GM12878 (cell line): ENCODE results near the gene RUNX3. TPM values are rescaled to one million over a fixed set of nuclear protein-coding genes. Genes with fewer than 3 reads are reported as not detected.

ENCODE experiments used
- ATAC-seq: fragments of 200-7000 bp; cut with Tn5 transposase; 3 replicates; pipeline ENCODE4 v1.9.1; 2020; ENCODE audit warnings: mild to moderate bottlenecking, moderate library complexity
- BruUV-seq: library from RNA; stranded (reverse); fragments of 400-500 nt; replicated peaks from 2 replicates; lab custom pipeline; 2021; lab: Mats Ljungman, UMichigan
- CTCF ChIA-PET: fragments of 300-600 bp; sonication (Branson Sonifier 250); formaldehyde crosslinking; extraction: SDS; loops from one replicate; lab custom pipeline; 2021; ENCODE audit warnings: inconsistent platforms; lab: Yijun Ruan, JAX
- POLR2A ChIA-PET: fragments of 350-600 bp; formaldehyde crosslinking; extraction: SDS; loops from one replicate; lab custom pipeline; 2021; ENCODE audit warnings: inconsistent platforms; lab: Charles Lee
- RAD21 ChIA-PET: fragments of 300-600 bp; sonication (Branson Sonifier 250); formaldehyde crosslinking; loops from one replicate; lab custom pipeline; 2023; ENCODE audit warnings: antibody characterized with exemption; ENCODE audit not compliant: unreplicated experiment; lab: Charles Lee
- SMC1A ChIA-PET: fragments of 300-600 bp; sonication (Branson Sonifier 250); formaldehyde crosslinking; loops from one replicate; lab custom pipeline; 2023; ENCODE audit not compliant: unreplicated experiment, uncharacterized antibody; lab: Charles Lee
- DNase-seq: peaks from one replicate; pipeline ENCODE4 v3.0.0-alpha.2; 2011; ENCODE audit warnings: low read depth, low spot score
- FAIRE-seq: peaks from 3 replicates; lab custom pipeline; 2011; peaks lifted over from hg19 to GRCh38; lab: Jason Lieb, UNC
- H2AFZ ChIP-seq: 2 replicates; pipeline ENCODE4 v1.6.0; 2011; ENCODE audit warnings: low read depth, low read length, control low read depth; ENCODE audit not compliant: control insufficient read depth
- H3K27ac ChIP-seq: 2 replicates; pipeline ENCODE4 v1.5.1; 2011; ENCODE audit warnings: control low read depth; ENCODE audit not compliant: control insufficient read depth, insufficient read depth
- H3K27me3 ChIP-seq, 2 experiments: replicated peaks in 1 of 2; 2 replicates each; pipeline versions ENCODE4 v1.6.0 to v1.6.1; 2011; ENCODE audit warnings: low read length in 1 of 2; ENCODE audit not compliant: control insufficient read depth in 2 of 2, insufficient read depth in 2 of 2
- H3K36me3 ChIP-seq, 2 experiments: 2 replicates each; pipeline ENCODE4 v1.5.1; 2011; ENCODE audit warnings: low read length in 1 of 2; ENCODE audit not compliant: control insufficient read depth in 2 of 2, insufficient read depth in 2 of 2
- H3K4me1 ChIP-seq: 2 replicates; pipeline ENCODE4 v1.6.1; 2011; ENCODE audit warnings: mild to moderate bottlenecking, low read length, moderate library complexity, mixed read lengths; ENCODE audit not compliant: control insufficient read depth, insufficient read depth
- H3K4me2 ChIP-seq: 2 replicates; pipeline ENCODE4 v1.6.0; 2011; ENCODE audit warnings: control low read depth; ENCODE audit not compliant: control insufficient read depth, insufficient read depth
- H3K4me3 ChIP-seq: fragments of 200-600 bp; sonication (generic); 2 replicates; pipeline ENCODE4 v1.5.1; 2016
- H3K79me2 ChIP-seq: 2 replicates; pipeline ENCODE4 v1.6.0; 2011; ENCODE audit warnings: low read length; ENCODE audit not compliant: control insufficient read depth, insufficient read depth
- H3K9ac ChIP-seq: 2 replicates; pipeline ENCODE4 v1.8.0; 2011; ENCODE audit warnings: low read length, control low read depth, mixed read lengths; ENCODE audit not compliant: control insufficient read depth, insufficient read depth
- H3K9me3 ChIP-seq: replicated peaks from 3 replicates; pipeline ENCODE4 v1.5.1; 2011; ENCODE audit warnings: mild to moderate bottlenecking, low read length; ENCODE audit not compliant: control insufficient read depth, insufficient read depth
- H4K20me1 ChIP-seq: 2 replicates; pipeline ENCODE4 v1.6.0; 2011; ENCODE audit not compliant: control insufficient read depth, insufficient read depth
- ATF3 ChIP-seq: IDR thresholded peaks from 2 replicates; pipeline ENCODE4 v1.6.1; 2011; ENCODE audit warnings: low read depth, mild to moderate bottlenecking, low read length, moderate library complexity, borderline replicate concordance; ENCODE audit errors: extremely low read depth
- HDGF ChIP-seq: fragments of 450-650 bp; IDR thresholded peaks from 2 replicates; pipeline ENCODE4 v1.6.1; 2016; ENCODE audit warnings: antibody characterized with exemption
- IRF5 ChIP-seq: fragments of 450-650 bp; IDR thresholded peaks from 2 replicates; pipeline ENCODE4 v1.6.1; 2017; ENCODE audit warnings: borderline replicate concordance
- KDM1A ChIP-seq: fragments of 200-600 bp; sonication (generic); IDR thresholded peaks from 2 replicates; pipeline ENCODE4 v1.6.1; 2016; ENCODE audit warnings: borderline replicate concordance
- MEF2B ChIP-seq: fragments of 450-650 bp; IDR thresholded peaks from 2 replicates; pipeline ENCODE4 v1.6.1; 2018; ENCODE audit warnings: mild to moderate bottlenecking, moderate library complexity; ENCODE audit not compliant: partially characterized antibody, poor library complexity, severe bottlenecking
- WGBS: methylation state at CpG from one replicate; pipeline ENCODE4 v1.1.6; 2016; ENCODE audit warnings: low lambda C conversion rate; ENCODE audit not compliant: insufficient replicate concordance, insufficient coverage; ENCODE audit errors: missing lambda C conversion rate; 5-methylcytosine and 5-hydroxymethylcytosine counted together
- in situ Hi-C: fragments of 300-500 bp; cut with MboI; formaldehyde crosslinking; loops from 9 replicates; pipeline ENCODE4 v1.14.3; 2018; ENCODE audit warnings: mixed read lengths
- intact Hi-C: fragments of 100-400 bp; cut with micrococcal nuclease; formaldehyde crosslinking; loops from one replicate; pipeline ENCODE4 v1.14.2; 2022; ENCODE audit not compliant: unreplicated experiment
- polyA plus RNA-seq, 11 experiments: library from polyadenylated mRNA; depleted of rRNA in 4 of 11; unstranded in 6 of 11; stranded (reverse) in 5 of 11; fragments of >200 nt; fragmentation: Nextera tagmentation in 4 of 11; fragmentation: Illumina TruSeq in 1 of 11; extraction: Ambion mirVana in 4 of 11; extraction: Trizol in 1 of 11; gene quantifications; 1 replicate in 1 of 11; 2 replicates in 10 of 11; pipeline versions ENCODE4 v1.2.1 to v1.2.3, GENCODE V29; 2011 to 2016; ENCODE audit warnings: inconsistent platforms in 2 of 11, missing spikeins in 2 of 11, low read depth in 1 of 11
- total RNA-seq, 4 experiments: library from RNA; depleted of rRNA in 3 of 4; stranded (reverse); fragments of >200 nt in 3 of 4; fragmentation: Illumina TruSeq in 1 of 4; extraction: Trizol in 1 of 4; gene quantifications; 2 replicates each; pipeline versions ENCODE4 v1.2.1 to v1.2.3, GENCODE V29; 2013 to 2021

Gene RUNX3
- total and polyA plus RNA-seq, 10 of the 15 experiments (the other 5 are each of a cell fraction or from before 2014, with no cell fraction given) = 19.0 to 151 (median 31.4) TPM

GRCh38 chr1:24860841-24861240 lies 69.2 kb downstream of the RUNX3 start:
- no peaks in the 10 kb centered on the region; the same call in 2 of the 3 replicates for H3K9me3 ChIP-seq
- FAIRE-seq (no peak), DNase-seq (no peak), ATAC-seq (no peak)
- POLR2A ChIA-PET = no interaction called here
- intact Hi-C loops (no loop called here), in situ Hi-C loops (no loop called here)
- H3K4me1 ChIP-seq = peaks cover 5% of the 10 kb centered on the region
- no peak overlapping the region for H3K9ac ChIP-seq
- RAD21 ChIA-PET = interaction anchor here (1.6 kb wide), 1 partner anchor 13 kb away, joined by 4 read pairs; no protein-coding TSS in a partner anchor
- CTCF ChIA-PET = interaction anchor here (0.9 to 3.9 kb wide), 3 partner anchors 11 to 38 kb away, joined by 4 to 15 read pairs (median 7); no protein-coding TSS in a partner anchor
- 64% methylated on average over 15 of the region's 15 CpGs for WGBS
- H3K27ac ChIP-seq = no peak overlapping the region
- no peak overlapping the region for H2AFZ ChIP-seq
- no peak overlapping the region for H3K4me2 ChIP-seq
- H4K20me1 ChIP-seq = no peaks in the 10 kb centered on the region
- H3K4me3 ChIP-seq = no peak overlapping the region
- SMC1A ChIA-PET = interaction anchor here (1.0 kb wide), 1 partner anchor 13 kb away, joined by 4 read pairs; no protein-coding TSS in a partner anchor
- no TSS peak for BruUV-seq
- H3K79me2 ChIP-seq = no peaks in the 10 kb centered on the region
- peaks cover 0 to 3% of the 10 kb centered on the region in 2 experiments; a peak in 1 of 4 replicates for H3K27me3 ChIP-seq
- TF ChIP-seq ATF3 = no peak
- no peak for TF ChIP-seq HDGF
- TF ChIP-seq IRF5 = no peak
- TF ChIP-seq KDM1A = no peak
- TF ChIP-seq MEF2B = no peak
- no peaks in the 10 kb centered on the region for H3K36me3 ChIP-seq
